Esophagus muscularis mucosa (tissue), 4 donors: ENCODE data around the gene TMEM80. TPM values are rescaled to one million over a fixed set of nuclear protein-coding genes. Genes with fewer than 3 reads are reported as not detected.
"Not testable (repeated sequence)": the region's sequence is repeated elsewhere in the genome, so short reads cannot be mapped to it uniquely, and the experiment has no call there.

Experiments used
- DNase-seq: peaks from one replicate; pipeline ENCODE4 v3.0.0-alpha.2; 2017; ENCODE audit errors: extremely low spot score
- H3K27ac ChIP-seq, 4 donors: fragments of 200-600 bp; sonication (generic); replicated peaks in 1 of 4; 1 replicate in 3 of 4; 2 replicates in 1 of 4; pipeline ENCODE4 v1.5.1; 2016 to 2019; ENCODE audit warnings: mild to moderate bottlenecking in 1 of 4
- H3K27me3 ChIP-seq, 4 donors: fragments of 200-600 bp; sonication (generic); one replicate each; pipeline versions ENCODE4 v1.5.1 to v1.6.0; 2016 to 2019
- H3K36me3 ChIP-seq, 4 donors: fragments of 200-600 bp; sonication (generic); one replicate each; pipeline ENCODE4 v1.5.1; 2016 to 2019
- H3K4me1 ChIP-seq, 4 donors: fragments of 200-600 bp; sonication (generic); one replicate each; pipeline ENCODE4 v1.5.1; 2016 to 2019
- H3K4me3 ChIP-seq, 4 donors: fragments of 200-600 bp; sonication (generic); 1 replicate in 2 of 4; 2 replicates in 2 of 4; pipeline ENCODE4 v1.5.1; 2016 to 2019; ENCODE audit warnings: mild to moderate bottlenecking in 4 of 4, moderate library complexity in 1 of 4
- H3K9me3 ChIP-seq, 4 donors: fragments of 200-600 bp; sonication (generic); 1 replicate in 3 of 4; 2 replicates in 1 of 4; pipeline ENCODE4 v1.5.1; 2016 to 2019
- EP300 ChIP-seq: sonication (generic); formaldehyde crosslinking; IDR thresholded peaks from one replicate; pipeline ENCODE4 v1.6.1; 2017; ENCODE audit warnings: antibody characterized with exemption
- POLR2A ChIP-seq: fragments of 450-650 bp; IDR thresholded peaks from one replicate; pipeline ENCODE4 v1.6.1; 2017; ENCODE audit warnings: antibody characterized with exemption, moderate library complexity, mild to moderate bottlenecking, low read depth
- POLR2AphosphoS5 ChIP-seq, 2 donors: sonication (generic); formaldehyde crosslinking; IDR thresholded peaks; one replicate each; pipeline ENCODE4 v1.6.1; 2017; ENCODE audit warnings: antibody characterized with exemption in 2 of 2
- WGBS: methylation state at CpG from one replicate; pipeline ENCODE4 v1.1.5; 2018; 5-methylcytosine and 5-hydroxymethylcytosine counted together
- intact Hi-C: fragments of 100-400 bp; cut with DNase I; formaldehyde crosslinking; loops from one replicate; pipeline ENCODE4 v1.15.1; 2023
- total RNA-seq, 4 donors: library from RNA; depleted of rRNA; stranded (reverse); fragments of >200 nt; gene quantifications; one replicate each; pipeline versions ENCODE4 v1.1.0 to v1.2.1, GENCODE V29; 2016
- TF ChIP-seq, protein P1 (sequence below), 3 experiments: fragments of 200-600 bp in 2 of 3; fragments of 450-650 bp in 1 of 3; sonication (generic) in 2 of 3; IDR thresholded peaks; one replicate each; pipeline ENCODE4 v1.5.1; 2017 to 2019; ENCODE audit warnings: antibody characterized with exemption in 3 of 3, mild to moderate bottlenecking in 2 of 3, moderate library complexity in 1 of 3

TMEM80 gene
- 10 to 100 TPM; 27.4 to 55.2 (median 39.6) TPM for total RNA-seq

DNA sequence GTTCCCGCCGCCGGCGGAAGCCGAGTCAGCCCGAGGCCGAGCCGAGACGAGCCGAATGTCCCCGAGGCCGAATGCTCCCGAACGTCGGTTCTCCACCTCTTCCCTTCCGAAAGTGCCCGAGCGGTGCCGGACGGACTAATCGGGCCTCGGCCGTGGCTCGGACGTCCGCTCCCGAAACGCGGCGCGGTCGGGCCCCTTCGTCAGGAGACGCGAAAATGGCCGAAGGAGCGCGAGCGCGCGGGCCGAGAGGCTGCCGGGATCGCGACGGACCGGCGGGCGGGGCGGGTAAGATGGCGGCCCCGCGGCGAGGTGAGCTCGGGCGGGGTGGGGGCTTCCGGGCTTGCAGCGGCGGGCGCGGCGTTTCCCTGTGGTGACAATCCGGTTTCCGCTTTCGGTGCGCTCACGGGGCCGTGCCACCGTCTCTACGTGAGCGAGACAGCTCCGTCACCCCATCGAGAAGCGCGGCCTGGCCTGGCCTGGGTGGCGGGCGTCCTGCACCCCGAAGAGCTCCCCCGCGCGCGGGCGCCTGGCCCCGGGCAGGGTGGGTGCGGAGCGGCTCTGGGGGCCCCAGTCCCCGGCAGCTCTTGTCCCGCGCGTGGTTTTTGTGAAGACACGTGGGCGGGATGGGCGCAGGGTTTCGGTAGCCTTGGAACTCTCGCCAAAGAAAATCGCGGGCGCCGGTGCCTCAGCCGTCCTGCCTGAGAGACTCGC lies at the start of gene TMEM80:
Gene TMEM80 (plus strand): TSS at position 279 of the 711 bp plus-strand sequence. CDS start 12 bp downstream, at position 291.
- intact Hi-C loops, result no loop called here
- TF ChIP-seq, protein P1, sequence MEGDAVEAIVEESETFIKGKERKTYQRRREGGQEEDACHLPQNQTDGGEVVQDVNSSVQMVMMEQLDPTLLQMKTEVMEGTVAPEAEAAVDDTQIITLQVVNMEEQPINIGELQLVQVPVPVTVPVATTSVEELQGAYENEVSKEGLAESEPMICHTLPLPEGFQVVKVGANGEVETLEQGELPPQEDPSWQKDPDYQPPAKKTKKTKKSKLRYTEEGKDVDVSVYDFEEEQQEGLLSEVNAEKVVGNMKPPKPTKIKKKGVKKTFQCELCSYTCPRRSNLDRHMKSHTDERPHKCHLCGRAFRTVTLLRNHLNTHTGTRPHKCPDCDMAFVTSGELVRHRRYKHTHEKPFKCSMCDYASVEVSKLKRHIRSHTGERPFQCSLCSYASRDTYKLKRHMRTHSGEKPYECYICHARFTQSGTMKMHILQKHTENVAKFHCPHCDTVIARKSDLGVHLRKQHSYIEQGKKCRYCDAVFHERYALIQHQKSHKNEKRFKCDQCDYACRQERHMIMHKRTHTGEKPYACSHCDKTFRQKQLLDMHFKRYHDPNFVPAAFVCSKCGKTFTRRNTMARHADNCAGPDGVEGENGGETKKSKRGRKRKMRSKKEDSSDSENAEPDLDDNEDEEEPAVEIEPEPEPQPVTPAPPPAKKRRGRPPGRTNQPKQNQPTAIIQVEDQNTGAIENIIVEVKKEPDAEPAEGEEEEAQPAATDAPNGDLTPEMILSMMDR (IDR thresholded peaks at IDR 0.05), result no peak
- TF ChIP-seq POLR2AphosphoS5 (IDR thresholded peaks at IDR 0.05) (peak; percentile 52 to 82), POLR2A (peak; percentile 46), EP300 (no peak)
- peaks cover 34 to 58% (median 53%) of the 10 kb centered on the region in 4 donors for H3K4me1 ChIP-seq

DNA sequence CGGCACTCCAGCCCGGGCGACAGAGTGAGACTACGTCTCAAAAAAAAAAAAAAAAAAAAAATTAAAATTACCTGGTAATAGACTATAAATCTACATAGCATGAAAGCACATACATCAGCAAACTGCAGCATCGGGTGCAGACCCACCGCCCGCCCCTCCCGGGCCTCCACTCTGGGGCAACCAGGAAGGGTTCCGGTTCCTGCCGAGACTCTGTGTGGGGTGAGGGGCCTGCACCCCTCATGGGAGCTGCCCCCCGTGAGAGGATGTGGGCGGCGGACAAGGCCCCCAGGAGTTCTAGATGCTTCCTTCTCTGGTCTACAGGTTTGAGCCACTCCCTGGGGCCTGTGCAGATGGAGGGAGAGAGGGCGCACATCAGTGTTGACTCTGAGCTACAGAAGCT lies 49.4 kb upstream of the TMEM80 start:
- WGBS, result 82% methylated on average over 14 of the region's 14 CpGs
- Histone ChIP-seq H3K4me3 (no peak overlapping the region), H3K27me3 (no peaks in the 10 kb centered on the region), H3K9me3 (no peaks in the 10 kb centered on the region), H3K27ac (no peak overlapping the region), H3K4me1 (no peaks in the 10 kb centered on the region), H3K36me3 (peaks cover 5 to 75% (median 41%) of the 10 kb centered on the region in 4 donors)
- no peak for DNase-seq
- intact Hi-C loops, result no loop called here
- no peak for TF ChIP-seq POLR2AphosphoS5 (IDR thresholded peaks at IDR 0.05)
- TF ChIP-seq, protein P1 (IDR thresholded peaks at IDR 0.05), result no peak
- no peak for TF ChIP-seq EP300
- TF ChIP-seq POLR2A, result no peak

More for the DNA sequence above, at the start of gene TMEM80:
- DNase-seq, result peak; percentile 99
- peak within 1 kb of the TSS; percentile 85 to 95 (median 88) for H3K4me3 ChIP-seq
- H3K27me3 ChIP-seq, result no peaks in the 10 kb centered on the region
- 0% methylated on average over 11 of the region's 101 CpGs for WGBS
- peaks cover 0 to 25% (median 11%) of the 10 kb centered on the region in 4 donors for H3K36me3 ChIP-seq
- no peaks in the 10 kb centered on the region for H3K9me3 ChIP-seq
- H3K27ac ChIP-seq, result peak within 1 kb of the TSS; percentile 94 to 100 (median 98)

DNA sequence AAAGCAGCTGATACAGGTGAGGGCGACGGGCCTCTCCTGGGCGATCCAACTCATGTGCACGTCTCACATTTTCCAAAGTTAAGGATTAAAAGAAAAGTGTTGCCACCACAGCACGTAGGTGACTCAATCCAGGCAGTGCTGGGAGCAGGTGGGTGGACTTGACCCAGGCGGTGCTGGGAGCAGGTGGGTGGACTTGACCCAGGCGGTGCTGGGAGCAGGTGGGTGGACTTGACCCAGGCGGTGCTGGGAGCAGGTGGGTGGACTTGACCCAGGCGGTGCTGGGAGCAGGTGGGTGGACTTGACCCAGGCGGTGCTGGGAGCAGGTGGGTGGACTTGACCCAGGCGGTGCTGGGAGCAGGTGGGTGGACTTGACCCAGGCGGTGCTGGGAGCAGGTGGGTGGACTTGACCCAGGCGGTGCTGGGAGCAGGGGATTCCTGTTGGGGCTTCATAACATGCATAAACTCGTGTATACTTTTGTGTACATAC lies 47.9 kb upstream of the TMEM80 start:
- DNase-seq, H3K27me3 ChIP-seq, H3K4me1 ChIP-seq, H3K9me3 ChIP-seq, H3K4me3 ChIP-seq, intact Hi-C loops, H3K27ac ChIP-seq: not testable (repeated sequence)
- WGBS, result 90% methylated on average over 9 of the region's 14 CpGs
- peaks cover 4 to 66% (median 33%) of the 10 kb centered on the region in 4 donors for H3K36me3 ChIP-seq

DNA sequence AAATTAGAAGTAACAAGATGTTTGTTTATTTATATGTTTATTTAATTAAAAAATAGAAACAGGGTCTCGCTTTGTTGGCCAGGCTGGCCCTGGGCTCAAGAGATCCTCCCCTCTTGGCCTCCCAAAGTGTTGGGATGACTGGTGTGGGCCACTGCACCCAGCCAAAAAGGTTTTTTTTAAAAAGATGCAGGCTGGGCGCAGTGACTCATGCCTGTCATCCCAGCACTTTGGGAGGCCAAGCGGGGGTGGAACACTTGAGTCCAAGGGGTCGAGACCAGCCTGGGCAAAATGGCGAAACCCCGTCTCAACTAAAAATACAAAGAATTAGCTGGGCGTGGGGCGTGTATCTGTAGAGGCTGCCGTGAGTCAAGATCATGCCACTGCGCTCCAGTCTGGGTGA lies 45.1 kb upstream of the TMEM80 start:
- H3K9me3 ChIP-seq, result no peaks in the 10 kb centered on the region
- DNase-seq, result no peak
- no peak for TF ChIP-seq POLR2AphosphoS5 (IDR thresholded peaks at IDR 0.05)
- TF ChIP-seq, protein P1 (IDR thresholded peaks at IDR 0.05), result no peak
- no peak for TF ChIP-seq POLR2A
- TF ChIP-seq EP300, result no peak
- intact Hi-C loops, result no loop called here
- no peak overlapping the region for H3K27ac ChIP-seq
- H3K4me3 ChIP-seq, result no peak overlapping the region
- 90% methylated on average over 10 of the region's 10 CpGs for WGBS
- H3K27me3 ChIP-seq, result no peaks in the 10 kb centered on the region
- H3K36me3 ChIP-seq, result peaks cover 4 to 69% (median 25%) of the 10 kb centered on the region in 4 donors
- no peaks in the 10 kb centered on the region for H3K4me1 ChIP-seq

DNA sequence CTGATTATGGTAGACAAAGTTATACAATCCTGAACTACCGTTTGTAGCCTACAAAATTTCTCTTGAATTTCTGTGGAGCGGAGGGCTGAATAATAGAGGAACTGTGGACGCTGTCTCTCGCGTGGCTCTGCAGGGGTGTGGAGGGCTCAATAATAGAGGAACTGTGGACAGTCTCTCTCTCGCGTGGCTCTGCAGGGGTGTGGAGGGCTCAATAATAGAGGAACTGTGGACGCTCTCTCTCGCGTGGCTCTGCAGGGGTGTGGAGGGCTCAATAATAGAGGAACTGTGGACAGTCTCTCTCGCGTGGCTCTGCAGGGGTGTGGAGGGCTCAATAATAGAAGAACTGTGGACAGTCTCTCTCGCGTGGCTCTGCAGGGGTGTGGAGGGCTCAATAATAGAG lies 42.5 kb upstream of the TMEM80 start:
- H3K27ac ChIP-seq, H3K27me3 ChIP-seq, H3K9me3 ChIP-seq, intact Hi-C loops, H3K4me3 ChIP-seq, H3K4me1 ChIP-seq, DNase-seq: not testable (repeated sequence)
- 89% methylated on average over 14 of the region's 14 CpGs for WGBS
- H3K36me3 ChIP-seq, result peaks cover 12 to 69% (median 26%) of the 10 kb centered on the region in 4 donors
